ENCODE results near the gene RASEF.

Gene RASEF

DNA sequence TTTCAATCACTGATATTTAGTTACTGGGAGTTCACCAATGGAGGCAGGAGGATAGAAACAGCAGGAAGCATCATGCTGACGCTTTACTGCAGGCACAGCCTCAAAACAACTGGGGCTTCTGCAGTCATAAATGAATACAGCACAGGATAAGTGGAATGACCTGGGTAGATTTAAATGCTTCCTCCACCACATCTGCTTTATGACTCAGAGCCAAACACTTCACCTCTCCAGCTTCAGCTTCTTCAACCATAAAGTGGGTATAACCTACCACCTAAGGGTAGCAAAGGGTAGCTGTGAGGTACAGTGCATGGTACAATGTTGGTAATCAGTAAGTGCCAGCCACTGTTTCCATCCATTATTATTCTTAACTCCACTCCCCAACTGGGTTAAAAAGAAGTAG, 28.4 kb downstream of the RASEF start:
- TF ChIP-seq, protein P1, sequence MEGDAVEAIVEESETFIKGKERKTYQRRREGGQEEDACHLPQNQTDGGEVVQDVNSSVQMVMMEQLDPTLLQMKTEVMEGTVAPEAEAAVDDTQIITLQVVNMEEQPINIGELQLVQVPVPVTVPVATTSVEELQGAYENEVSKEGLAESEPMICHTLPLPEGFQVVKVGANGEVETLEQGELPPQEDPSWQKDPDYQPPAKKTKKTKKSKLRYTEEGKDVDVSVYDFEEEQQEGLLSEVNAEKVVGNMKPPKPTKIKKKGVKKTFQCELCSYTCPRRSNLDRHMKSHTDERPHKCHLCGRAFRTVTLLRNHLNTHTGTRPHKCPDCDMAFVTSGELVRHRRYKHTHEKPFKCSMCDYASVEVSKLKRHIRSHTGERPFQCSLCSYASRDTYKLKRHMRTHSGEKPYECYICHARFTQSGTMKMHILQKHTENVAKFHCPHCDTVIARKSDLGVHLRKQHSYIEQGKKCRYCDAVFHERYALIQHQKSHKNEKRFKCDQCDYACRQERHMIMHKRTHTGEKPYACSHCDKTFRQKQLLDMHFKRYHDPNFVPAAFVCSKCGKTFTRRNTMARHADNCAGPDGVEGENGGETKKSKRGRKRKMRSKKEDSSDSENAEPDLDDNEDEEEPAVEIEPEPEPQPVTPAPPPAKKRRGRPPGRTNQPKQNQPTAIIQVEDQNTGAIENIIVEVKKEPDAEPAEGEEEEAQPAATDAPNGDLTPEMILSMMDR (IDR thresholded peaks at IDR 0.05; ENCODE audit: low read depth, low read length), result no peak
- no peak overlapping the region for H3K4me3 ChIP-seq (ENCODE audit: low read depth, low read length)

DNA sequence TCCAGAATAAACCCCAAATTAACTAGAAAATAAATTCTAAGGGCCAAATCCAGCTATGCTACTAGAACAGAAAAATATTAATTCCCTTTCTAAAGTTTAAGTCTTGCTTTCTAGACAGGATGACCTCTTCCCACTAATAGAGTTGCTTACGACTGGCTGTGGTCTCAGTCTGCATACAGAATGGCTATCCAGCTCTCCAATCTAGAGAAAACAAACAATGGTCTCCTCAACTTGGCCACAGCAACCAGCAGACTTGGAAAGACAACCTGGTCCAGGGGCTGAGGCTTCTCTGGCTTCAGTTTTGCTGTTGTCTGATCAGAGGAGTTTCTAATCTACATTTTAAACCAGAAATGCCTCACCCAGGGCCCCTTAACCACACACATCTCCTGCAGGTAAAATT, 28.9 kb downstream of the RASEF start:
- no peak overlapping the region for H3K4me3 ChIP-seq (ENCODE audit: low read depth, low read length)
- TF ChIP-seq, protein P1 (IDR thresholded peaks at IDR 0.05; ENCODE audit: low read depth, low read length), result no peak

DNA sequence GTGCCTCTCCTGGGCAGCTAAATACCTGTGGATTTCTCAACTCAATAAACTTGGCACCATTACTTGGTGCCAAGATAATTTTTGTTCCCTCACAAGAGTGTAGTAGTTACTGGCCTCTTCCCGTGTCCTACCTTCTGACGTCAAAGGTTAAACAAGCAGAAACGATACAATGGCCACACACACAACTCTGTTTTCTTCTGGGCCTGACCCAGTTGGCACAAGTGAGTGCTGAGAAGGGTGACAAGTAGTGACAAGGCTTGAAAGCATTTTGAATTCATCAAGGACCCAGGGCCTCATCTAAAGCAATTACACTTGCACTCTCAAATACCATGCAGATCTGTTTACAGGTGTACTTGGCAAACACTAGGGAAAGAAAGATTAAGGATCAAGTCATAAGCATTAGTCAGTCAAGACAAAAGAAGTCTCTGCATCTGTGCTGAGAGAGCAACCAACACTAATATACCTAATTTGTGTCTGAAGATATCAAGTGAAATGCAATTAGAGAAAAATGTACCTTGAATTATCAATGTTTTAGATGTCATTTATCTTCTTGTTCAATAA, 30.8 kb downstream of the RASEF start:
- TF ChIP-seq, protein P1 (IDR thresholded peaks at IDR 0.05; ENCODE audit: low read depth, low read length), result no peak

DNA sequence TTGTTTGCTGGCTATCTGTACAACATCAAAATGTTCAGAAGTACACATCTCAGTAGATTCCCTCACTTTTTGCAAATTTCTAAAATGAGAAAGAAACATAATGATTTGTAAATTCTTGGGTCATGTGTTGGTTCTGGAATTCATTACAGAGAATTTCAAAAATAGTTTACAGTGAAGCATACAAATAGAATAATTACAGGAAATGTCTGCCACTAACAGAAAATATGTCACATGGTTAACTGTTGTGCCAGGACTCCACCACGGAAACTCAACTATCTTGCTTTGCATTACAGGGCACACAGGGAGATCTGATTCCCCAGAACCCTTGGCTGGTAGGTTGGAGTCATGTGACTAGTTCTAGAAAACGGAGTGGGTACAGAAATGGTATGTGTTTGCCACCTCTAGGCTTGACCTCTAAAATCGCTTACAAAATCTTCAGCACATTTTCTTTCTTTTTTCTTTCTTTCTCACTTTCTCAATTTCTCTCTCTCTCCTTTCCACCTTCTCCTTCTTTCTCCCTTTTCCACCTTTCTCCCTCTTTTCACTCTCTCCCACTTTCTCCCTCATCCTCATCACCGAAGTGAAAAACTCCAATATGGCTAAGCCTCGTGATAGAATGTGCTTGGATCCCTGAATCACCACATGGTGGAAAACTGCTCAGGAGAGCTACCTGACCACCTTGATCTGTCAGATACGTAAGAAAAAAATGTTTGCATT, 32.4 kb downstream of the RASEF start:
- TF ChIP-seq, protein P1 (IDR thresholded peaks at IDR 0.05; ENCODE audit: low read depth, low read length), result no peak
- H3K4me3 ChIP-seq (ENCODE audit: low read depth, low read length), result no peak overlapping the region

More for the DNA sequence above, 30.8 kb downstream of the RASEF start:
- no peak overlapping the region for H3K4me3 ChIP-seq (ENCODE audit: low read depth, low read length)

DNA sequence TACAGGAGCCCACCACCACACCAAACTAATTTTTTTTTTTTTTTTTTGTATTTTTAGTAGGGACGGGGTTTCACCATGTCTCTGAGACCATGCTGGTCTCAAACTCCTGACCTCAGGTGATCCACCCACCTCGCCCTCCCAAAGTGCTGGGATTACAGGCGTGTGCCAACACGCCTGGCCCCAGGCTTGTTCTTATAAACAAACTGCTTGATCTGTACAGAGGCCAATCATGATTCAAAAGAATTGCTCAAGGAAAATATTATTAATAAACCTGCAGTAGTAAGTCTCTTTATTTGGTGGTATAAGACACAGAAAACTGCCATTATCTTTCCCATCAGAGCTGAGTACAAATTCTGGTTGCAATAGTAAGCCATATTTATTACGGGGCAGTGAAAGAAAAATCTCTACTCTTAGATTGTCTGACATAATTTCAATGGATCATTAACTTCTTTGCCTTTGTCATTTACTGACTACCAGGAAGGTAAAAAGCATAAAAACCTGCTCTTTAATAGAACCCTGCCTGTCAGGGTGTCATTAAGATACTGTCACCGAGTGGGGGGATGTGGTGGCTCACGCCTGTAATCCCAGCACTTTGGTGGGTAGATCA, 33.3 kb downstream of the RASEF start:
- no peak overlapping the region for H3K4me3 ChIP-seq (ENCODE audit: low read depth, low read length)
- TF ChIP-seq, protein P1 (IDR thresholded peaks at IDR 0.05; ENCODE audit: low read depth, low read length), result no peak

DNA sequence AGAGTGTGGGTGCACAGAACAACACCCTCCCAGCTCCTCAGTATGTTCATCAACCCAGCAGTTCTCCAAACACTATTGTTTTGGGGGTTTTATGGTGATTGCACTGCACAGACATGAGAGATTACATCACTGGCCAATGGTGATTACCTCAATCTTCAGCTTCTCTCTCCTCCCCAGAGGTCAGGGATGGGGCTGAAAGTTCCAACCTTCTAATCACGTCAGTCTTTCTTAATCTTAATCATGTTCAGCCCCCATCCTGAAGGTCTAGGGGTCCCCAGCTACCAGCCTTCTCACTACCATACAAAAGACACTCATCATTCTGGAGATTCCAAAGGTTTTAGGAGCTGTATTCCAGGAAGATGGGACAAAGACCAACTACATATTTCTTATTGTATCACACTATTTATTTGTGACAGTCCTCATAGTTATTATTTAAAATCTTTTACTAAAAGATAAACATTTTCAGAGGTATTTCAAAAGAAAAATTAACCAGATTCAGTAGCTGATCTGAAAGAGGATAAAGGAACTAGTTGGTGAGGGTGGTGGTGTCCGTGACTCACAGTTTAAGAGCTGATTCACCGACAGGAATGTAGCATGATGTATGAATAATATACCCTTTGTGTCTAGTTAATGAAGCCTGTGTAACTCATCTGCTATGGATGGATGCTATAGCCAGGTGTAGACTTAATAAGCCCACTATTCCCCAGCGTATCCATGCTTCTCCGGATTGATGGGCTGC, 35.6 kb downstream of the RASEF start:
- H3K4me3 ChIP-seq (ENCODE audit: low read depth, low read length), result no peak overlapping the region
- TF ChIP-seq, protein P1 (IDR thresholded peaks at IDR 0.05; ENCODE audit: low read depth, low read length), result no peak

Data from WI38 (cell line).